HepG2 (cell line): Measurements from ENCODE around the gene WDR7. TPM values are rescaled to one million over a fixed set of nuclear protein-coding genes. Genes with fewer than 3 reads are reported as not detected.
A peak's percentile ranks its signal among the peaks of the same experiment; 100 is the strongest.

ENCODE experiments used
- ATAC-seq: fragments of 200-7000 bp; cut with Tn5 transposase; 3 replicates; pipeline ENCODE4 v1.9.1; 2020; ENCODE audit warnings: mild to moderate bottlenecking, moderate library complexity
- BruUV-seq: library from RNA; stranded (reverse); fragments of 400-500 nt; replicated peaks from 2 replicates; lab custom pipeline; 2021; lab: Mats Ljungman, UMichigan
- CTCF ChIA-PET: fragments of 300-600 bp; formaldehyde crosslinking; extraction: SDS; loops from one replicate; lab custom pipeline; 2021; ENCODE audit warnings: low total read pairs, inconsistent platforms, low intra/inter-chr PET ratio; lab: Yijun Ruan, JAX
- POLR2A ChIA-PET: fragments of 350-600 bp; sonication (Branson Sonifier 250); formaldehyde crosslinking; loops from one replicate; lab custom pipeline; 2020; ENCODE audit warnings: antibody characterized with exemption, inconsistent platforms; lab: Yijun Ruan, JAX
- DNase-seq: peaks from one replicate; pipeline ENCODE4 v3.0.0-alpha.2; 2015; ENCODE audit warnings: low spot score
- FAIRE-seq: peaks from 3 replicates; lab custom pipeline; 2011; peaks lifted over from hg19 to GRCh38; lab: Jason Lieb, UNC
- H2AFZ ChIP-seq: one replicate; pipeline ENCODE4 v1.6.1; 2011; ENCODE audit warnings: low read length, inconsistent platforms
- H3K27ac ChIP-seq: fragments of 300-600 bp; 3 replicates; pipeline ENCODE4 v1.8.0; 2011; ENCODE audit warnings: mixed run types, mild to moderate bottlenecking, mixed read lengths, low read length, inconsistent platforms; ENCODE audit not compliant: insufficient read depth; ENCODE audit errors: extremely low read length
- H3K27me3 ChIP-seq, 2 experiments: fragments of 200-600 bp in 1 of 2; 2 replicates in 1 of 2; 3 replicates in 1 of 2; pipeline versions ENCODE4 v1.6.0 to v1.8.0; 2011; ENCODE audit warnings: low read length in 2 of 2, mild to moderate bottlenecking in 2 of 2, moderate library complexity in 2 of 2, inconsistent platforms in 1 of 2; ENCODE audit not compliant: insufficient read depth in 2 of 2, control insufficient read depth in 1 of 2
- H3K36me3 ChIP-seq, 2 experiments: fragments of 200-600 bp in 1 of 2; replicated peaks in 1 of 2; 2 replicates in 1 of 2; 3 replicates in 1 of 2; pipeline versions ENCODE4 v1.5.1 to v1.8.0; 2011; ENCODE audit warnings: low read length in 2 of 2, inconsistent platforms in 1 of 2; ENCODE audit not compliant: insufficient read depth in 2 of 2, control insufficient read depth in 1 of 2
- H3K4me1 ChIP-seq: 2 replicates; pipeline ENCODE4 v1.5.1; 2012; ENCODE audit warnings: low read length, inconsistent platforms; ENCODE audit not compliant: insufficient read depth
- H3K4me2 ChIP-seq: 2 replicates; pipeline ENCODE4 v1.6.0; 2011; ENCODE audit warnings: low read depth, low read length, inconsistent platforms
- H3K4me3 ChIP-seq, 3 experiments: fragments of 200-600 bp in 1 of 3; sonication (generic), shearing (Covaris generic) in 1 of 3; replicated peaks in 1 of 3; 2 replicates each; pipeline ENCODE4 v1.5.1; 2011 to 2016; ENCODE audit warnings: low read length in 3 of 3, inconsistent platforms in 2 of 3, low read depth in 2 of 3, mild to moderate bottlenecking in 2 of 3, control low read depth in 1 of 3, mixed read lengths in 1 of 3; ENCODE audit not compliant: insufficient read depth in 1 of 3
- H3K79me2 ChIP-seq: one replicate; pipeline ENCODE4 v1.6.1; 2011; ENCODE audit warnings: low read length, inconsistent platforms; ENCODE audit not compliant: insufficient read depth
- H3K9ac ChIP-seq: 2 replicates; pipeline ENCODE4 v1.6.0; 2011; ENCODE audit warnings: mild to moderate bottlenecking, low read depth, low read length, inconsistent platforms; ENCODE audit not compliant: insufficient read depth
- H3K9me3 ChIP-seq: 2 replicates; pipeline ENCODE4 v1.5.1; 2012; ENCODE audit warnings: mild to moderate bottlenecking, low read length
- H4K20me1 ChIP-seq: 2 replicates; pipeline ENCODE4 v1.6.0; 2011; ENCODE audit warnings: inconsistent platforms, mild to moderate bottlenecking, low read length, moderate library complexity; ENCODE audit not compliant: insufficient read depth
- ARID5B ChIP-seq: IDR thresholded peaks from 2 replicates; pipeline ENCODE4 v1.4.0; 2020; ENCODE audit warnings: mild to moderate bottlenecking, missing genetic modification reagents
- FOSL2 ChIP-seq: sonication (generic); formaldehyde crosslinking; IDR thresholded peaks from 2 replicates; pipeline ENCODE4 v1.4.0; 2020; ENCODE audit warnings: missing genetic modification reagents
- FOXA1 ChIP-seq, 2 experiments: fragments of 450-650 bp in 1 of 2; sonication (generic) in 1 of 2; formaldehyde crosslinking in 1 of 2; IDR thresholded peaks; 2 replicates each; pipeline versions ENCODE4 v1.4.0 to v1.6.1; 2016 to 2020; ENCODE audit warnings: missing genetic modification reagents in 1 of 2
- FOXA3 ChIP-seq: IDR thresholded peaks from 2 replicates; pipeline ENCODE4 v1.6.1; 2016; ENCODE audit warnings: missing genetic modification reagents, missing compliant biosample characterization
- KAT2B ChIP-seq: fragments of 150-350 bp; IDR thresholded peaks from 2 replicates; pipeline ENCODE4 v1.6.1; 2014; ENCODE audit warnings: low read depth, low read length, borderline replicate concordance
- LRRFIP1 ChIP-seq: sonication (generic); formaldehyde crosslinking; conservative IDR thresholded peaks from 2 replicates; pipeline ENCODE4 v1.4.0; 2020; ENCODE audit warnings: missing genetic modification reagents
- MTF1 ChIP-seq: sonication (generic); formaldehyde crosslinking; IDR thresholded peaks from 2 replicates; pipeline ENCODE4 v1.5.0; 2020; ENCODE audit warnings: missing genetic modification reagents
- PHF21A ChIP-seq: sonication (generic); formaldehyde crosslinking; IDR thresholded peaks from 2 replicates; pipeline ENCODE4 v1.5.0; 2020; ENCODE audit warnings: mild to moderate bottlenecking, missing genetic modification reagents
- SRSF1 ChIP-seq: fragments of 200-400 bp; formaldehyde crosslinking; optimal IDR thresholded peaks from 2 replicates; pipeline ENCODE3; 2017; ENCODE audit warnings: mild to moderate bottlenecking, low read depth, low read length, moderate library complexity
- TFAP4 ChIP-seq: sonication (generic); IDR thresholded peaks from 2 replicates; pipeline ENCODE4 v1.6.1; 2016; ENCODE audit warnings: low read depth, borderline replicate concordance
- XRCC5 ChIP-seq: fragments of 200-400 bp; formaldehyde crosslinking; optimal IDR thresholded peaks from 2 replicates; pipeline ENCODE3; 2017; ENCODE audit warnings: mild to moderate bottlenecking, low read length
- ZBTB44 ChIP-seq: sonication (generic); formaldehyde crosslinking; IDR thresholded peaks from 2 replicates; pipeline ENCODE4 v1.4.0; 2020; ENCODE audit warnings: missing genetic modification reagents
- ZFP62 ChIP-seq: sonication (generic); formaldehyde crosslinking; IDR thresholded peaks from 2 replicates; pipeline ENCODE4 v1.4.0; 2020; ENCODE audit warnings: missing genetic modification reagents
- ZNF121 ChIP-seq: sonication (generic); formaldehyde crosslinking; IDR thresholded peaks from 2 replicates; pipeline ENCODE4 v1.5.0; 2020; ENCODE audit warnings: mild to moderate bottlenecking, missing genetic modification reagents
- ZNF484 ChIP-seq: sonication (generic); formaldehyde crosslinking; IDR thresholded peaks from 2 replicates; pipeline ENCODE4 v1.5.1; 2020; ENCODE audit warnings: mild to moderate bottlenecking, low read depth, missing genetic modification reagents, borderline replicate concordance
- ZNF567 ChIP-seq: sonication (generic); formaldehyde crosslinking; IDR thresholded peaks from 2 replicates; pipeline ENCODE4 v1.8.1; 2023; ENCODE audit warnings: mild to moderate bottlenecking, missing genetic modification reagents, borderline replicate concordance
- ZNF724P ChIP-seq: sonication (generic); formaldehyde crosslinking; IDR thresholded peaks from 2 replicates; pipeline ENCODE4 v1.8.0; 2022; ENCODE audit warnings: missing genetic modification reagents, borderline replicate concordance
- WGBS: methylation state at CpG from one replicate; pipeline ENCODE4 v1.1.6; 2017; ENCODE audit warnings: low lambda C conversion rate; 5-methylcytosine and 5-hydroxymethylcytosine counted together
- in situ Hi-C: cut with HindIII; loops from 2 replicates; pipeline ENCODE4 v1.10.0; 2017; ENCODE audit warnings: low pct_unique_long_range_greater_than_20kb; ENCODE audit not compliant: extremely low pct_ligation_motif_present
- intact Hi-C: fragments of 100-400 bp; cut with micrococcal nuclease; formaldehyde crosslinking; loops from one replicate; pipeline ENCODE4 v1.10.0; 2022; ENCODE audit not compliant: unreplicated experiment
- polyA plus RNA-seq, 8 experiments: library from polyadenylated mRNA; depleted of rRNA in 3 of 8; stranded (reverse) in 7 of 8; unstranded in 1 of 8; fragments of >200 nt; fragmentation: Illumina TruSeq in 4 of 8; extraction: Trizol in 4 of 8; gene quantifications; 2 replicates each; pipeline versions ENCODE4 v1.2.1 to v1.2.3, GENCODE V29; 2011 to 2016; ENCODE audit warnings: low read depth in 4 of 8, missing spikeins in 1 of 8, mixed read lengths in 1 of 8; ENCODE audit not compliant: insufficient read depth in 1 of 8
- total RNA-seq, 5 experiments: library from RNA; depleted of rRNA; stranded (reverse); fragments of >200 nt; fragmentation: Illumina TruSeq; extraction: Trizol; gene quantifications; 2 replicates each; pipeline ENCODE4 v1.2.3, GENCODE V29; 2016; ENCODE audit warnings: low read depth in 1 of 5

WDR7 gene
- total and polyA plus RNA-seq, 2 of the 13 experiments (the other 11 are each of a cell fraction or from before 2014, with no cell fraction given): 2.0 to 7.8 TPM

GRCh38 chr18:56890632-56891031 is 239.5 kb downstream of the WDR7 start:
- H3K27ac ChIP-seq: no peak overlapping the region
- no peak overlapping the region for H2AFZ ChIP-seq
- no peaks in the 10 kb centered on the region for H3K27me3 ChIP-seq
- H4K20me1 ChIP-seq: no peaks in the 10 kb centered on the region
- no peak overlapping the region for H3K4me3 ChIP-seq
- H3K79me2 ChIP-seq: no peaks in the 10 kb centered on the region
- ChIA-PET CTCF (no interaction called here), POLR2A (no interaction called here)
- H3K4me2 ChIP-seq: no peak overlapping the region
- ATAC-seq (peak; percentile 51; the same call in 1 of the 3 replicates), FAIRE-seq (no peak), DNase-seq (peak; percentile 68)
- no peaks in the 10 kb centered on the region for H3K36me3 ChIP-seq
- no peak overlapping the region for H3K9ac ChIP-seq
- H3K9me3 ChIP-seq: no peaks in the 10 kb centered on the region
- intact Hi-C loops (no loop called here), in situ Hi-C loops (no loop called here)
- WGBS: 38% methylated on average over 1 of the region's 1 CpG
- no TSS peak for BruUV-seq
- H3K4me1 ChIP-seq: 0 out of 2 replicates have a peak, but pooled peaks cover 4% of the 10 kb centered on the region
- TF ChIP-seq ZBTB44 (CRISPR knock-in tag): no peak
- no peak for TF ChIP-seq MTF1 (CRISPR knock-in tag)
- TF ChIP-seq LRRFIP1 (CRISPR knock-in tag): no peak
- TF ChIP-seq FOXA1 (IDR thresholded peaks at IDR 0.05): no peak
- TF ChIP-seq FOXA1 (CRISPR knock-in tag; IDR thresholded peaks at IDR 0.05): peak; percentile 48
- no peak for TF ChIP-seq KAT2B
- TF ChIP-seq ZNF484 (CRISPR knock-in tag): no peak
- no peak for TF ChIP-seq SRSF1
- no peak for TF ChIP-seq ZNF121 (CRISPR knock-in tag)
- TF ChIP-seq FOXA3 (CRISPR knock-in tag): 0 out of 2 replicates have a peak, but pooled peaks have one; percentile 29
- TF ChIP-seq FOSL2 (CRISPR knock-in tag): peak; percentile 65
- TF ChIP-seq ARID5B (CRISPR knock-in tag): peak; percentile 32; the same call in 1 of the 2 replicates
- TF ChIP-seq ZNF724P (CRISPR knock-in tag): no peak
- no peak for TF ChIP-seq ZFP62 (CRISPR knock-in tag)
- TF ChIP-seq ZNF567: no peak
- TF ChIP-seq TFAP4: peak; percentile 61; the same call in 1 of the 2 replicates
- no peak for TF ChIP-seq XRCC5
- no peak for TF ChIP-seq PHF21A (CRISPR knock-in tag)
